Prostate gland (tissue), 2 donors: ENCODE data around the gene PADI2.

ENCODE experiments used
- CTCF ChIP-seq, 4 experiments: fragments of 200-600 bp in 2 of 4; fragments of 450-650 bp in 2 of 4; sonication (generic) in 2 of 4; IDR thresholded peaks; 1 replicate in 3 of 4; 2 replicates in 1 of 4; pipeline ENCODE4 v1.5.1; 2016 to 2019; ENCODE audit warnings: antibody characterized with exemption in 4 of 4, mild to moderate bottlenecking in 2 of 4, moderate library complexity in 2 of 4
- POLR2A ChIP-seq: fragments of 450-650 bp; IDR thresholded peaks from one replicate; pipeline ENCODE4 v1.6.1; 2016; ENCODE audit warnings: antibody characterized with exemption, mild to moderate bottlenecking
- POLR2AphosphoS5 ChIP-seq: sonication (generic); formaldehyde crosslinking; IDR thresholded peaks from one replicate; pipeline ENCODE4 v1.6.1; 2017; ENCODE audit warnings: antibody characterized with exemption

DNA sequence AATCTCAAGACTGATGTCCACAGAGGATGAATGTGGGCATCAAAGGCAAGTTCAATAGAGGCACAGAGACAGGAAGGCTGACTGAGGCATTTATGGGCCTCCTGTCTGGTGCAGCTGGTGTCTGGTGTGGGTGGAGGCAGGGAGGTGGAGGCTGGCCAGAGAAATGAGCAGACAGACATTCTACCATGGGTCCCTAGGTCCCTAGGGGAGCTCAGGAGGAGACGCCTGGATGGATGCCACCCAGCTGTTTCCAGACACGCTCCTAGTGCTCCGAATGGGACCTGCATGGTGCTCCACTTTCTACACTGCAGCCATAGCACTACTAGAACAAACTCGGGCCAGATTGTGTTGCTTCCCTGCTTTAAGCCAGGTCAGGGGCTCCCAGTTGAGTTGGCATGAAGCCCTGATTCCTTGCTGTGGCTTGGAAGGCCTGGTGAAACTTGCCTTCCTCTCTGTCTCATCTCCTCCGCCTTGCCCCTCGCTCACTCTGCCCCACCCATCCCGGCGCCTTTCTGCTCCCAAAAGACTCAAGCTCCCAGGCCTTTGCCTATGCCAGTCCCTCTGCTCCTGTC lies 25.3 kb downstream of the PADI2 start:
- TF ChIP-seq POLR2A (no peak), CTCF (IDR thresholded peaks at IDR 0.05) (no peak), POLR2AphosphoS5 (no peak)
